ENCODE measurements around the gene PRRT3. TPM values are rescaled to one million over a fixed set of nuclear protein-coding genes. Genes with fewer than 3 reads are reported as not detected.

Gene PRRT3
- total and polyA plus RNA-seq, 2 of the 13 experiments (the other 11 are each of a cell fraction or from before 2014, with no cell fraction given), result 0.22 to 0.44 TPM

DNA sequence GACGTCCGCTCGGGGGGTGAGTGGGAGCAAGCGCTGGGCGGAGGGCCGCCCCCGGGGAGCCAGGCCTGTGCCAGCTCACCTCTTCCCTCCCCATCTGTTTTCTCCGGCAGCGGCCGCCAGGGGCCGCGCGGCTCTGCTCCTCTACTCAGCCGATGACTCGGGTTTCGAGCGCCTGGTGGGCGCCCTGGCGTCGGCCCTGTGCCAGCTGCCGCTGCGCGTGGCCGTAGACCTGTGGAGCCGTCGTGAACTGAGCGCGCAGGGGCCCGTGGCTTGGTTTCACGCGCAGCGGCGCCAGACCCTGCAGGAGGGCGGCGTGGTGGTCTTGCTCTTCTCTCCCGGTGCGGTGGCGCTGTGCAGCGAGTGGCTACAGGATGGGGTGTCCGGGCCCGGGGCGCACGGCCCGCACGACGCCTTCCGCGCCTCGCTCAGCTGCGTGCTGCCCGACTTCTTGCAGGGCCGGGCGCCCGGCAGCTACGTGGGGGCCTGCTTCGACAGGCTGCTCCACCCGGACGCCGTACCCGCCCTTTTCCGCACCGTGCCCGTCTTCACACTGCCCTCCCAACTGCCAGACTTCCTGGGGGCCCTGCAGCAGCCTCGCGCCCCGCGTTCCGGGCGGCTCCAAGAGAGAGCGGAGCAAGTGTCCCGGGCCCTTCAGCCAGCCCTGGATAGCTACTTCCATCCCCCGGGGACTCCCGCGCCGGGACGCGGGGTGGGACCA lies 19.2 kb downstream of the PRRT3 start (continued):
- TF ChIP-seq, protein P1, sequence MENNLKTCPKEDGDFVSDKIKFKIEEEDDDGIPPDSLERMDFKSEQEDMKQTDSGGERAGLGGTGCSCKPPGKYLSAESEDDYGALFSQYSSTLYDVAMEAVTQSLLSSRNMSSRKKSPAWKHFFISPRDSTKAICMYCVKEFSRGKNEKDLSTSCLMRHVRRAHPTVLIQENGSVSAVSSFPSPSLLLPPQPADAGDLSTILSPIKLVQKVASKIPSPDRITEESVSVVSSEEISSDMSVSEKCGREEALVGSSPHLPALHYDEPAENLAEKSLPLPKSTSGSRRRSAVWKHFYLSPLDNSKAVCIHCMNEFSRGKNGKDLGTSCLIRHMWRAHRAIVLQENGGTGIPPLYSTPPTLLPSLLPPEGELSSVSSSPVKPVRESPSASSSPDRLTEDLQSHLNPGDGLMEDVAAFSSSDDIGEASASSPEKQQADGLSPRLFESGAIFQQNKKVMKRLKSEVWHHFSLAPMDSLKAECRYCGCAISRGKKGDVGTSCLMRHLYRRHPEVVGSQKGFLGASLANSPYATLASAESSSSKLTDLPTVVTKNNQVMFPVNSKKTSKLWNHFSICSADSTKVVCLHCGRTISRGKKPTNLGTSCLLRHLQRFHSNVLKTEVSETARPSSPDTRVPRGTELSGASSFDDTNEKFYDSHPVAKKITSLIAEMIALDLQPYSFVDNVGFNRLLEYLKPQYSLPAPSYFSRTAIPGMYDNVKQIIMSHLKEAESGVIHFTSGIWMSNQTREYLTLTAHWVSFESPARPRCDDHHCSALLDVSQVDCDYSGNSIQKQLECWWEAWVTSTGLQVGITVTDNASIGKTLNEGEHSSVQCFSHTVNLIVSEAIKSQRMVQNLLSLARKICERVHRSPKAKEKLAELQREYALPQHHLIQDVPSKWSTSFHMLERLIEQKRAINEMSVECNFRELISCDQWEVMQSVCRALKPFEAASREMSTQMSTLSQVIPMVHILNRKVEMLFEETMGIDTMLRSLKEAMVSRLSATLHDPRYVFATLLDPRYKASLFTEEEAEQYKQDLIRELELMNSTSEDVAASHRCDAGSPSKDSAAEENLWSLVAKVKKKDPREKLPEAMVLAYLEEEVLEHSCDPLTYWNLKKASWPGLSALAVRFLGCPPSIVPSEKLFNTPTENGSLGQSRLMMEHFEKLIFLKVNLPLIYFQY (CRISPR knock-in tag; IDR thresholded peaks at IDR 0.05; ENCODE audit: borderline replicate concordance), result peak; percentile 28; the same call in 1 of the 2 replicates
- TF ChIP-seq HNRNPLL (IDR thresholded peaks at IDR 0.05; ENCODE audit: low read depth, low read length, poor library complexity, severe bottlenecking) (peak; percentile 27), ZNF10 (CRISPR knock-in tag; IDR thresholded peaks at IDR 0.05; ENCODE audit: borderline replicate concordance, low read depth) (no peak), POLR2A (IDR thresholded peaks at IDR 0.05; ENCODE audit: insufficient read depth in 1 of 2, low read depth in 2 of 2, low read length in 2 of 2) (0 out of 4 replicates have a peak, but pooled peaks of 1 of the 2 experiments have one; percentile 59), ZBTB38 (CRISPR knock-in tag; IDR thresholded peaks at IDR 0.05) (peak; percentile 57), ZNF20 (CRISPR knock-in tag; IDR thresholded peaks at IDR 0.05) (peak; percentile 35; the same call in 1 of the 2 replicates), ZNF7 (CRISPR knock-in tag; IDR thresholded peaks at IDR 0.05) (no peak), RORA (CRISPR knock-in tag; IDR thresholded peaks at IDR 0.05) (no peak), ZNF562 (CRISPR knock-in tag; IDR thresholded peaks at IDR 0.05; ENCODE audit: borderline replicate concordance) (no peak), ZNF547 (CRISPR knock-in tag; IDR thresholded peaks at IDR 0.05) (no peak), AHR (CRISPR knock-in tag; IDR thresholded peaks at IDR 0.05) (no peak), ZNF234 (CRISPR knock-in tag; conservative IDR thresholded peaks at IDR 0.05) (peak; percentile 68), SALL1 (CRISPR knock-in tag; IDR thresholded peaks at IDR 0.05) (peak; percentile 77), ZMYM2 (CRISPR knock-in tag; IDR thresholded peaks at IDR 0.05) (no peak), ZFAT (CRISPR knock-in tag; conservative IDR thresholded peaks at IDR 0.05) (peak; percentile 82; the same call in 1 of the 2 replicates), MXD4 (CRISPR knock-in tag; IDR thresholded peaks at IDR 0.05) (no peak; the same call in 1 of the 2 replicates), ZNF274 (CRISPR knock-in tag; IDR thresholded peaks at IDR 0.05) (peak; percentile 37; the same call in 1 of the 2 replicates), SMYD3 (CRISPR knock-in tag; IDR thresholded peaks at IDR 0.05) (no peak), FOXA3 (CRISPR knock-in tag; IDR thresholded peaks at IDR 0.05) (peak; percentile 36; the same call in 1 of the 2 replicates), TEAD2 (CRISPR knock-in tag; IDR thresholded peaks at IDR 0.05) (peak; percentile 26; the same call in 1 of the 2 replicates), XBP1 (CRISPR knock-in tag; IDR thresholded peaks at IDR 0.05) (no peak; the same call in 1 of the 2 replicates), ZNF678 (CRISPR knock-in tag; IDR thresholded peaks at IDR 0.05) (peak; percentile 85), ZNF589 (CRISPR knock-in tag; conservative IDR thresholded peaks at IDR 0.05) (no peak), POLR2AphosphoS5 (IDR thresholded peaks at IDR 0.05; ENCODE audit: low read depth, low read length) (no peak)
- TF ChIP-seq, protein P2, sequence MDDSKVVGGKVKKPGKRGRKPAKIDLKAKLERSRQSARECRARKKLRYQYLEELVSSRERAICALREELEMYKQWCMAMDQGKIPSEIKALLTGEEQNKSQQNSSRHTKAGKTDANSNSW (CRISPR knock-in tag; IDR thresholded peaks at IDR 0.05; ENCODE audit: borderline replicate concordance), result no peak
- TF ChIP-seq, protein P3, sequence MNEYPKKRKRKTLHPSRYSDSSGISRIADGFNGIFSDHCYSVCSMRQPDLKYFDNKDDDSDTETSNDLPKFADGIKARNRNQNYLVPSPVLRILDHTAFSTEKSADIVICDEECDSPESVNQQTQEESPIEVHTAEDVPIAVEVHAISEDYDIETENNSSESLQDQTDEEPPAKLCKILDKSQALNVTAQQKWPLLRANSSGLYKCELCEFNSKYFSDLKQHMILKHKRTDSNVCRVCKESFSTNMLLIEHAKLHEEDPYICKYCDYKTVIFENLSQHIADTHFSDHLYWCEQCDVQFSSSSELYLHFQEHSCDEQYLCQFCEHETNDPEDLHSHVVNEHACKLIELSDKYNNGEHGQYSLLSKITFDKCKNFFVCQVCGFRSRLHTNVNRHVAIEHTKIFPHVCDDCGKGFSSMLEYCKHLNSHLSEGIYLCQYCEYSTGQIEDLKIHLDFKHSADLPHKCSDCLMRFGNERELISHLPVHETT (CRISPR knock-in tag; conservative IDR thresholded peaks at IDR 0.05), result no peak

All from HepG2 (cell line).